Inferior parietal cortex (tissue), 1 donor: ENCODE data around the gene GGT7.
"Not testable (repeated sequence)": the region's sequence is repeated elsewhere in the genome, so short reads cannot be mapped to it uniquely, and the experiment has no call there.

Experiments used
- DNase-seq: peaks from one replicate; pipeline ENCODE4 v3.0.0-alpha.2; 2016; ENCODE audit errors: extremely low spot score

GGT7 gene, protein sequence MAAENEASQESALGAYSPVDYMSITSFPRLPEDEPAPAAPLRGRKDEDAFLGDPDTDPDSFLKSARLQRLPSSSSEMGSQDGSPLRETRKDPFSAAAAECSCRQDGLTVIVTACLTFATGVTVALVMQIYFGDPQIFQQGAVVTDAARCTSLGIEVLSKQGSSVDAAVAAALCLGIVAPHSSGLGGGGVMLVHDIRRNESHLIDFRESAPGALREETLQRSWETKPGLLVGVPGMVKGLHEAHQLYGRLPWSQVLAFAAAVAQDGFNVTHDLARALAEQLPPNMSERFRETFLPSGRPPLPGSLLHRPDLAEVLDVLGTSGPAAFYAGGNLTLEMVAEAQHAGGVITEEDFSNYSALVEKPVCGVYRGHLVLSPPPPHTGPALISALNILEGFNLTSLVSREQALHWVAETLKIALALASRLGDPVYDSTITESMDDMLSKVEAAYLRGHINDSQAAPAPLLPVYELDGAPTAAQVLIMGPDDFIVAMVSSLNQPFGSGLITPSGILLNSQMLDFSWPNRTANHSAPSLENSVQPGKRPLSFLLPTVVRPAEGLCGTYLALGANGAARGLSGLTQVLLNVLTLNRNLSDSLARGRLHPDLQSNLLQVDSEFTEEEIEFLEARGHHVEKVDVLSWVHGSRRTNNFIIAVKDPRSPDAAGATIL

DNA sequence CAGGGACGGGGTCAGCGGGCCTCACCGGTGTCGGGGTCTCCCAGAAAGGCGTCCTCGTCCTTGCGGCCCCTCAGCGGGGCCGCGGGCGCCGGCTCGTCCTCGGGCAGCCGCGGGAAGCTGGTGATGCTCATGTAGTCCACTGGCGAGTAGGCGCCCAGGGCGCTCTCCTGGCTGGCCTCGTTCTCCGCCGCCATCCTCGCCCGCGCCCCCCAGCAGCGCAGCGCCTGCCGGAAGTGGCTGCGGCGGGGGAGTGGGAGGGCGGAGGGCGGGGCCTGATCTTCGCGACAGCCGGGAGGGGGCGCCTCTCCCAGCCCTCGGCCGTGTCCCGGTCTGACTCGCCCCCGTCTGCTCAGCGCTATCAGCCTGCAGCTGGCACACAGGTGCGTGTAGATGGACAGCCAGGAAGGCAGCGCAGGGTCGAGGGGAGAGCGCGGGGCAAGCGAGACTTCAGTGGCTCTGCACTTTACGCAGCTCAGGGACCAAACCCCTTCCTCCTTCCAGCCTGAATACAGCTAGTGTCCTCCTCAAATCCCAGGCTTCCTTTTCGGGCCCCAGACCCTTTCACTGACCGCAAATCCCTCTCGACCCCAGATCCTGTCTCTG is at the start of gene GGT7:
Gene GGT7, minus strand, starts transcription at position 235 of the 603 bp plus-strand sequence. Its CDS starts 41 bp downstream, at position 194.
- DNase-seq: peak; percentile 76

DNA sequence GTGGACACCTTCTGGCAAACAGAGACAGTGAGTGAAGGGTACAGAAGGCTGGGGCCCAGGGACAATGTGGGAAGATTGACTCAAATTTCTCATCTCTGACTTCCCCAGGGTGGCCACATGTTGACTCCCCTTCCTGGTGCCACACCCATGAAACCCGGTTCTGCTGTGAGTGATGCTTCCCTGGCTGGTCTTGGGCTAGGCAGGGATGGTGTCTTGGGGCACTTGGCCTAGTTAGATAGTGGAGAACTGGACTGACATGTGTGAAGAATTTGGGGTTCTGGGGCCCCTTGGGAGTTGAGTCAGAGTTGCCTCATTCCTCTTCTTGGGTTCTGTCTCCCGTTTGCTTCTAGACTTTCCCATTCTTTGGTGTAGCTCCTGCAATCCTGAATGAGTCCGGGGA is 48.8 kb upstream of the GGT7 start:
- no peak for DNase-seq

DNA sequence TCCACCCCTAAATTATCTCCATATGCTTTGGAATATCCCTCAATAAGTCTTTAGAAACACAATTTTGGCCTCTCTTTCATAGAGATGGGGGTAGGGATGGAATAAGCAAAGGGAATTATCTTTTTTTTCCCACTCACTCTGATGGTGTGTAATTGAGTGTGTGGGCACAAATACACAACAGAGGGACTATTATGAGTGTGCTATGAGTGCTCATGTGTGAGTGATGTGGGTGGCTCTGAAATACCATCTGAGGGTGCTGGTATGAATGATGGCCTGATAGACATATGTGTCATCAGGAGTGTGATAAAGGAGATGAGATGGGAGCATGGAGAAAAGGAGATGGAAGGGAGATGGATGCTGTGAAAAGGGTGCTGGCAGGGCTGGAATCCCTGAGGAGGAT is 47.4 kb upstream of the GGT7 start:
- no peak for DNase-seq

DNA sequence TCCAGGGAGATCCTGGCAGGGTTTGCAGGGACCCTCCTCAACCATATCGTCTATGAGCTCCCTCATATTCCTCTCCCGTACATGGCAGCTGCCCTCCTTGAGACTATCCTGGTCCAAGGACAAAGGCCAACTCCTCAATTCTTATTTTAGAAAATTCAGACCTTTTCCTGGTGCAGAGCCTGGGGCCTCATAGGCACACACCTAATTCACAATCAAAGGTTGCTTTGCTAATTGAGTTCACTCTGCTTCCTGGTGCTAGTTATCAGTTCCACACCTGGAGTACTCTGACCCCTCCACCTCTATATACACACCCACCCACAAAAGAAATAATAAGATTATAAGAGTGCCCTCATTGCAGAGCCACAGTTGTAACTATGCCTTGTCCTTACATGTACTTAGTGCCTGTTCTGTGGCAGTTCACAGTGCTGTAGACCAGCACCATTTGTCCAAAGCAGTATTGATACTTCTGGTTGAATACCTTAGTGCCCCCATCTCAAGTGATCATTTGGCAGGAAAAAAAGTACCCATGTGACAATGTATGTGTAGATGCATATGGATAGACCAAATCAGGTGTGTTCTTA is 44.2 kb upstream of the GGT7 start:
- DNase-seq: no peak

DNA sequence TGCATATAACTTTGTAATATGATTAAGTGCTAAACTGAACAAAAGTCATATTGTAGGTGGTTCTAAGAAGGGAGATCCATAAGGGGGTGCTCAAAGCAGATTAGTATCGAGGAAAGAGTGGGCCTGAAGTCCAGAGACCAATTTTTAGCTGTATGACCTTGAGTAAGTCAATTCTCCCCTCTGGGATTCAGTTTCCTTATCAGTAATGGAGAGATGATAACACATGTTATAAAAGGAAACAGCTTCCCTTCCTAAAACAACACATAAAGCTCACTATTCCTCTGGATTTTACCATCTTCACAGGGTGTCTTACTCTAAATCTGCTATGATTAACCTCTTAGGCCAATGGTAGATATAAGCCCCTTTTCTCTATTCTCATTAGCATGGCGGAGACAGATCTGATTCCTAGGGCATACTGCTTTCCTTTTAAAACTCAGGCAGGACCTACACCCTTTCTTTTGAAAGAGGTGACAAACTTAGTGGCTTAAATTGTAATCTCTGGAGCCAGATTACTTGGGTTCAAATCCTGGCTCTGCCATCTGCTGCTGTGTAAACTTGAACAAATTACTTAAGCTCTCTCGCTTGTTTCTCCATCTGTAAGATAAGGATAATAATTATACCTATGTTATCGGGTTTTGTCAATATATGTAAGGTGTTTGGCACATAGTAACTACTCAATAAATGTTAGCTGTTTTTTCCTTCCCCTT is 43.2 kb upstream of the GGT7 start:
- no peak for DNase-seq

DNA sequence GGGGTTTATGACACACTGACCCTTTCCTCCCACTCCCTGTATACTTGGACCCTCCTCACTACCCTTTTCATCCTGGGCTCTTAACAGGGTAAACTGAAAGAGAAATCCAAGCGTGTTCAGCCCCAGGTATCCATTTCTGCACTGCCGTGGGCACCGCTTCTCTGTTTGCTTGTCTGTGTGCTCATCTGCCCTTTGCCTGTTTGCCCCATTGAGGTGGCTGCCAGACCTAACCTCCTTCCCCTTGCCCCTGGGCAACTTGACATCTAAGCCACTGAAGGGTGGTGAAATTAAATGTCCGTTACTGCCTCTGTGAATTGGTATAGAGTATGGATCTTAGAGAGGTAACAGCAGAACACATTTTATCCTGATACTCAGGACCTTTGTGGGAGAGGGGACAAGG is 42.5 kb upstream of the GGT7 start:
- DNase-seq: no peak

DNA sequence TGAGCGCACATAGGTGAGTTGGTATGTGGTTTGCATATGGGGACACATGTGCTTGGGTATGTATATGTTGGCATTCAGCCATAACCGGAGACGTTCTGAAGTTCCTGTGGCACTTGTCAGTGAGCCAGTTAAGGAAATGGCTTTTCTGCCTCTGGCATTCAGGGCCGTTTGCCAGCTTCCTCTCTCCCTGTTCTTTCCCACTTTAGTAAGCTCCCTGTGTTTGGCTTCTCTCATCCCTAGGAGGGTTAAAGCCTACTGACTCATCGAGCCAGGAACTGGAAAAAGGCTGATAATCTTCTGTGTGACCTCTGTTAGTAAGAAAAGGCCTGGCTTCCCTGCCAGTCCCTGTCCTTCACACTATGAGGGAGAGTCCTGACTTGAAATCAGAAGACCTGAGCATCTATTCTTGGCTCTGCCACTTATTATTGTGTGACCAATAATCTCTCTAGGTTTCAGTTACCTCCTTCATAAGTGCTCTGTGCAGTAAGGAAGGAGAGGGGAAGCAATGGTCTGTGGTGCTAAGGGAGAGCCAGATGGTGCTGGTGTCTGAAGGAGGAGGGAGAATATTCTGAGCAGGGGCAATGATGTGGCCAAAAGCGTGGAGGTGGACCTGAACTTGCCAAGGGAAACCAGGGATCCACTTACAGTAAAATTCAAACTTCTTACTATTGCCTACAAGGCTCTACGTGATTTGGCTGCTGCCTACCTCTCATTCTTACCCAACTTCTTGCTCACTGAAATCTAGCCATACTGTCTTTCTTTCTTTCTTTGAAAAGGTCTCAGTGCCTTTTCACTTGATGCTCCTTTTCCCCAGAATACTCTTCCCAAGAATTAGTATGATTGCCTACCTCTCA is 35.2 kb upstream of the GGT7 start:
- DNase-seq: peak; percentile 9

DNA sequence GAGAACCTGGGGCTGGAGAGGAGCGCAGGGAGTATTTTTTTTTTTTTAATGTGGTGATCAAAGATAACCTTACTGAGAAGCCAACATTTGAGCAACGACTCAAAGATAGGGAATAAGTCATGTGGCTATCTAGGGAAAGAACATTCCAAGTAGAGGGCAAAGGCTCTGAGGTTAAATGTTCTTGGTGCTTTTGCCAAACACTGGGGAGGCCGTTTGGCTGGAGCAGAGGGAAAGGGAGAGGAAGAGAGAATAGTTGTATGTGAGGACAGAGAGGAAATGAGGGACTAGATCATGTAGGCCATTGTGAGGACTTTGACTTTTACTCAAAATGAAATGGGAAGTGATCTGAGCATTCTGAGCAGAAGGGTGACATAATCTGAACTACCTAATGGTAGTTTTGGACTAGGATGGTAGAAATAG is 31.6 kb upstream of the GGT7 start:
- no peak for DNase-seq

DNA sequence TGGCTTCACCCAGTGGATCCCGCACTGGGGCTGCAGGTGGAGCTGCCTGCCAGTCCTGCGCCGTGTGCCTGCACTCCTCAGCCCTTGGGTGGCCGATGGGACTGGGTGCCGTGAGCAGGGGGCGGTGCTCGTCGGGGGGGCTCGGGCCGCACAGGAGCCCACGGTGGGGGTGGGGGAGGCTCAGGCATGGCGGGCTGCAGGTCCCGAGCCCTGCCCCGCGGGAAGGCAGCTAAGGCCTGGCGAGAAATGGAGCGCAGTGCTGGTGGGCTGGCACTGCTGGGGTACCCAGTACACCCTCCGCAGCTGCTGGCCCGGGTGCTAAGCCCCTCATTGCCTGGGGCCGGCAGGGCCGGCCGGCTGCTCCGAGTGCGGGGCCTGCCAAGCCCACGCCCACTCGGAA is 26.1 kb upstream of the GGT7 start:
- not testable (repeated sequence) for DNase-seq

DNA sequence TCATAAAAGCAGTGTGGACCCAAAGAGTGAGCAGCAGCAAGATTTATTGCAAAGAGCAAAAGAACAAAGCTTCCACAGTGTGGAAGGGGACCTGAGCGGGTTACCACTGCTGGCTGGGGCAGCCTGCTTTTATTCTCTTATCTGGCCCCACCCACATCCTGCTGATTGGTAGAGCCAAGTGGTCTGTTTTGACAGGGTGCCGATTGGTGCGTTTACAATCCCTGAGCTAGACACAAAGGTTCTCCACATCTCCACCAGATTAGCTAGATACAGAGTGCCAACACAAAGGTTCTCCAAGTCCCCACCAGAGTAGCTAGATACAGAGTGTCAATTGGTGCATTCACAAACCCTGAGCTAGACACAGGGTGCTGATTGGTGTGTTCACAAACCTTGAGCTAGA is 25.5 kb upstream of the GGT7 start:
- not testable (repeated sequence) for DNase-seq

DNA sequence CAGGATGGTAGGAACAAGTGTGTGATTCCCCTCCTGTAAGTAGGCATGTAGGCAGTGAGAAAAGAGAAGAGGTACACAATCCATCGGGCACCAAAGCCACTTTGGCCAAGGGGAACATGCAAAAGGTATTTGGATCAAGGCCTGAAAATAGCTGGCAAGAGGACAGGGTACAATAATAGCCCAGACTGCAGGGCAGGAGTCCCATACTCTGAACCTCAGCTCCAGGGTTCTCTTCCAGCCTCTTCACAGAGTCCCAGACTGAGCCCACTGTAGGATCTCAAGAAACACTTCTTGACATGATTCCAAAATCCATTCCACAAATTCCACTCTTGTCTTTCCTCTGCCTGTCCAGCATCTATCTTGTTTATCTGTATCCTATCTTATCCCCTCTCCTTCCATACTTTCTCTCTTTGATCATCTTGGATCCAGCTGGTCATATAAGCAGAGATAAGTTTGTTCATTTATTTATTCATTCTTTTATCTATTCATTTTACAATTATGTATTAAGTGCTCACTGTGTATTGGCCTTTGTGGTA is 23.5 kb upstream of the GGT7 start:
- DNase-seq: no peak

DNA sequence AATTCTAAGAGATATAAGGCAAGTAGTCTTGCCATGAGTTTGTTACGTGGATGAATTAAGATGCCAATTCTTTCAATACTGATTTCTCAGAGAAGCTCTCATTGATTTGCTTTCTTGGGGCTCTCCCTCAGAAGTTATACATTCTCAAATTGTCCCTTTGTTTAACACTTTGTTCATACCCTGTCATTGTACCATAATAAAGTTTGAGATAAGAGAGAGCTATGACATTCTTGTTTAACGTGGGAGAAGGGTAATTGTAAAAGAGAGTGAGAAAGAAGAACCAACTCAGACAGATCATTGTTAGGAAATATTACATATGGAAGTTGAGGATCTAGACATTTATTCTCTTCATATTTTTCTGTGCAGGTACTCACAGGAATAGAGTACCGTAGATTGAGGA is 22.8 kb upstream of the GGT7 start:
- no peak for DNase-seq

DNA sequence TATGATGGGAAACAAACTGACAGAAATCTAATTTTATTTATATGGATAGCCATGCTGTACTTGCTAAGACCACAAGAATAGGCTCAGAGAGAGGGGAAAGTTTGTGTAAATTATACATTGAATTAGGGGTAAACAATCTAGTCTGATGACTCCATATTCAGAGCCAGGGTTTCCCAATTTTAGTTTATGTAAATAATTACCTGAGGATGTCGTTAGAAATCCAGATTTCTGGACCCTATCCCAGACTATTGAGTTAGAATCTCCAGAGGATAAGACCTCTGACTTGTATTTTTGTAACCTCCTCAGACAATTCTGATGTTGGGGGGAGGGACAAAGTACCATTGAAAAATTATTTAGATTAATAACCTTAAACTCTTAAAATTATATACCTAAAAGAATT is 22.1 kb upstream of the GGT7 start:
- no peak for DNase-seq

DNA sequence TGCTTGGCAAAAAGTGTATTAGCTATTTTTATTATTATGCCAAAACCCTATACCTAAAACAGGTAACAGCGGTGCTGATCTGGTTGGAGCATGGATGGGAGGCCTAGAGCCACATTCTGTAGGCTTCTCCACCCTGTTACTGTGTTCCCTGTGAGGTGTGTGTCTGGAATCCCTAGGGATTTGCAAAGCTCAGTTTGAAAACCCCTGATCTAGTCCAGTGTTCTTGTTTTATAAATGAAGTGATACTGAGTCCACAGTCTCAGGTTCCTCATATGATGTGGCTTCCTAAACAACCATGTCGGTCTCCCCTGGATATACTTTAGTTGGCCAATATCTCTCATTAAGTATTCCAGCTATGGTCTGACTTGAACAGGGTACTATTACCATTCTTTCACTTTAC is 20.0 kb upstream of the GGT7 start:
- DNase-seq: no peak

DNA sequence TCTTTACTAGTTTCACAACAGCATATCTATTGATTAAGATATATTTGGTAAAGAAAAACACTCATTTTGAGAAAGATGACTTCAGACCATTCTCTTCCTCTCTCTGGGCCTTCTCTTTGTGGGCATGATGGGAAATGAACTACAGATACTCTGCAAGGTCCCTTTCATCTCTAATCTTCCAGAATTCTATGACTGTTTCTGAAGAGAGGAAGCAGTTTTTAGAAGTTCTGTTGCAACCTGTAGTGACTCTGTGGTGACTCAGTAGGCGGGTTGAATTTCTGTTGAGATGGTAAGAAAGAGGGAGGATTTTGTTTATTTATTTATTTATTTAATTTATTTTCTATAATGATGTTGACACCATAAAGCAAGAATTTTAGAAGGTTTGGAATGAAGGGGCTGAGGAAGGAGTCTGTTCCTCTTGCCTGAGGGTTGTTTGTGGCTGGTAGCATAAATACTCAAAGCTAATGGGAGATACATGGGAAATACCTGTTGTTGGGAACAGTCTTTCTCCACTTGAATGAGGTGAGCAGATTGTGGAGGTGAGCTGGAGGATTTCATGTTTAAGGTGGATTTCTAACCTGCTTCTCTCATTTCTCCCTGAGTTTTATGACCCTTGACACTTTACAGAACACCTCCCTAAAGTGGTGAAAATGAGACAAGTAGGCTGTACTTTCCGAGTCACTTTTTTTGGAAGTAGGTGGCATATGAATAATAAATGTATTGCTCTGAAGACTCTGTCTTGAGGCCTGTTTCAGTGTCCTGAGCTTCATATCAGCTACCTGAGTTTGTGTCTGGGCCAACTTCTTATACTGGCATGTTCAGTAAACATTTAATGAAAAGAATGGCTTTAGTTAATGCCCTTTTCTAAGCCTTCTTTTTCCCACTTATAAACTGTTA is 18.8 kb upstream of the GGT7 start:
- DNase-seq: no peak

DNA sequence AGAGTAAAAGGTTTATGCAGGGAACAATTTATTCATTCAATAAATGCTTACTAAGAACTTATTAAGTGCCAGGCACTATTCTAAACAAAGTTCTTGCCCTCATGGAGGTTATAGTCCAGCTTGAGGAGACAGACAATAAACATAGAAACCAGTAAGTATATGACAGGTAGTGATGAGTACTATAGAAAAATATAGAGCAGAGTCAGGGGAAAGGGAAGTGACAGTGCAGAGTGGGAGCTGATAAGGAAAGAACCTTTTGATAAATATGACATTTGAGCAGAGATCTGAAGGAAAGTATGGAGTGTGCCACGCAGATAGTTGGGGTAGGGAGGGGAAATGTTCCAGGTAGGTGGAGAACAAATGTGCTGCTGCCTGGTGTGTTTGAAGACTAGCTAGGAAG is 15.8 kb upstream of the GGT7 start:
- DNase-seq: no peak

DNA sequence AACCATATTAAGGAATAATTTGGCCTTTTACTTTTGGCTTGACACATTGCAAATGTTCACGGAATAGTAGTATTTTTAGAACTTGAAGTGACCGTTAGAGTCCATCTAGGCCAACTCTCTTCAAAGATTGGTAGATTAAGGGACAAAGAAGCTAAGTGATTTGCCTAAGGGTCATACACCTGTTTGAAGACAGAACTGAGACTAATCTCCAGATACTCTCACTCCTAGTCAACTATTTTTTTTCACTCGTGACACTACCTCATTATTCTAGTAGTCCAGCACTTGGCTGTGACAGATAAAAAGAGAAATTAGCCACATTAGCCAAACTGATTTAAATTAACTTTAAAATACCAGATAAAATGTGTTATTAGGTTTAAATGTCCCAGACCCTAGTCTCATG is 14.4 kb upstream of the GGT7 start:
- no peak for DNase-seq

DNA sequence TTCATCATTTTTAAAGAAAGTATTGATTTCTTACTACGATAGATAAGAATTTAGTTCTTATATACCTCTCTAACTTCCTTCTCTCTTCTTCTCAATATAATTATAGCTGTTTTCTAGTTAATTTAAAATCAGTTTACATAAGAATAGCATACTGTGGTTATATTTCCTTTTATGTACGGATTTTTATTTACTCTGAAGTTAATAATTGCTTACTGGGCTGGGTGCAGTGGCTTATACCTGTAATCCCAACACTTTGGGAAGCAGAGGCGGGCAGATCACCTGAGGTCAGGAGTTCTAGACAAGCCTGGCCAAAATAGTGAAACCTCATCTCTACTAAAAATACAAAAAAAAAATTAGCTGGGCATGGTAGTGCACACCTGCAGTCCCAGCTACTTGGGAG is 13.5 kb upstream of the GGT7 start:
- no peak for DNase-seq

DNA sequence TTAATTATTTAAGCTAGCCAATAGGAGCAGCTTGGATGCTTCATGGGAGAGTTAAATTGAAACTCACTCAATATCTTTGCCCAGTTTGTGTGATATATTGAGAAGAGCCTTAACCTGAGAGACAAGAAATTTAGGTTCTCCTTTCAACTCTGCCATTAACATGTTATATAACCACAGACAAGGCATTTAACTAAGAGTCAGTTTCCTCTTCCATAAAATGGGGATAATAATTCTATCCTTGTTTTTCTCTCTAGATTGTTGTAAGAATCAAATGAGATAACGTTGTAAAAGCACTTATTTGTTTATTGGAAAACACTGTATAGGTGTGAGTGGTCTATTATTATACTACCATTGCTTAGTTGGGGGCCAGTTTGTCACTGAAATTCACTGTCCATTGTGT is 11.6 kb upstream of the GGT7 start:
- DNase-seq: no peak

DNA sequence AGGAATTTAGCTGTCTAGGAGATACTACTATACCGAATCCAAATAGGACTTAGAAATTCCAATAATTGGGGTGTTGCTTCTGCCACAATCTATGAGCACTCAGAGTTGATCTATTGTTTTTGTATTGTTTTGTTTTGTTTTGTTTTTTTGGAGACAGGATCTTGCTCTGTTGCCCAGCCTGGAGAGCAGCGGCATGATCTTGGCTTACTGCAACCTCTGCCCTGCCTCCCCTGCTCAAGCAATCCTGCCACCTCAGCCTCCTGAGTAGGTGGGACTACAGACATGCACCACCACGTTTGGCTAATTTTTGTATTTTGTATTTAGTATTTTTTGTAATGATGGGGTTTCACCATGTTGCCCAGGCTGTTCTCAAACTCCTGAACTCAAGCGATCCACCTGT is 11.2 kb upstream of the GGT7 start:
- DNase-seq: no peak
